Endothelial cell of umbilical vein (primary cell): ENCODE data around the gene ZNF598. TPM values are rescaled to one million over a fixed set of nuclear protein-coding genes. Genes with fewer than 3 reads are reported as not detected.
A peak's percentile ranks its signal among the peaks of the same experiment; 100 is the strongest.

Experiments
- Bru-seq: library from RNA; stranded (reverse); fragments of 400-500 nt; gene quantifications from one replicate; lab custom pipeline; 2021; lab: Mats Ljungman, UMichigan
- BruChase-seq, 2 experiments: library from RNA; stranded (reverse); fragments of 400-500 nt; gene quantifications; one replicate each; lab custom pipeline; 2021; lab: Mats Ljungman, UMichigan
- BruUV-seq: library from RNA; stranded (reverse); fragments of 400-500 nt; replicated peaks from 2 replicates; lab custom pipeline; 2021; lab: Mats Ljungman, UMichigan
- CTCF ChIA-PET: fragments of 300-600, 350-600 bp; sonication (Branson Sonifier 250); formaldehyde crosslinking; loops from one replicate; lab custom pipeline; 2021; ENCODE audit warnings: antibody characterized with exemption, inconsistent platforms; lab: Charles Lee
- POLR2A ChIA-PET: fragments of 300-600, 350-600 bp; sonication (Branson Sonifier 250); formaldehyde crosslinking; loops from one replicate; lab custom pipeline; 2021; ENCODE audit warnings: antibody characterized with exemption, inconsistent platforms; lab: Charles Lee
- DNase-seq: peaks from one replicate; pipeline ENCODE4 v3.0.0-alpha.2; 2011; ENCODE audit warnings: low read depth, low spot score
- FAIRE-seq: peaks from 2 replicates; lab custom pipeline; 2011; peaks lifted over from hg19 to GRCh38; lab: Jason Lieb, UNC
- H2AFZ ChIP-seq: 2 replicates; pipeline ENCODE4 v1.6.0; 2012; ENCODE audit warnings: low read depth, low read length, control low read depth, inconsistent platforms
- H3K27ac ChIP-seq: 2 replicates; pipeline ENCODE4 v1.5.1; 2011; ENCODE audit warnings: low read depth, mild to moderate bottlenecking, control low read depth, low read length, moderate library complexity; ENCODE audit not compliant: insufficient read depth
- H3K27me3 ChIP-seq, 2 experiments: 2 replicates each; pipeline versions ENCODE4 v1.6.0 to v1.6.1; 2011; ENCODE audit warnings: low read length in 2 of 2, mixed read lengths in 1 of 2; ENCODE audit not compliant: control insufficient read depth in 2 of 2, insufficient read depth in 2 of 2
- H3K36me3 ChIP-seq, 2 experiments: 2 replicates in 1 of 2; 3 replicates in 1 of 2; pipeline ENCODE4 v1.5.1; 2011; ENCODE audit warnings: low read length in 2 of 2, mild to moderate bottlenecking in 1 of 2, moderate library complexity in 1 of 2; ENCODE audit not compliant: control insufficient read depth in 2 of 2, insufficient read depth in 2 of 2; ENCODE audit errors: extremely low read depth in 1 of 2
- H3K4me1 ChIP-seq: 3 replicates; pipeline ENCODE4 v1.5.1; 2011; ENCODE audit warnings: mild to moderate bottlenecking, low read length; ENCODE audit not compliant: control insufficient read depth, insufficient read depth; ENCODE audit errors: extremely low read depth
- H3K4me2 ChIP-seq: 2 replicates; pipeline ENCODE4 v1.6.1; 2011; ENCODE audit warnings: low read length, control low read depth, mixed read lengths; ENCODE audit not compliant: insufficient read depth
- H3K4me3 ChIP-seq, 3 experiments: fragments of 200-600 bp in 1 of 3; sonication (generic), shearing (Covaris generic) in 1 of 3; replicated peaks in 1 of 3; 2 replicates each; pipeline ENCODE4 v1.5.1; 2011 to 2016; ENCODE audit warnings: control low read depth in 3 of 3, low read length in 3 of 3, mild to moderate bottlenecking in 2 of 3, inconsistent platforms in 1 of 3, low read depth in 1 of 3, moderate library complexity in 1 of 3; ENCODE audit not compliant: insufficient read depth in 1 of 3
- H3K79me2 ChIP-seq: 2 replicates; pipeline ENCODE4 v1.6.0; 2012; ENCODE audit warnings: low read length, inconsistent platforms; ENCODE audit not compliant: control insufficient read depth, insufficient read depth
- H3K9ac ChIP-seq: replicated peaks from 2 replicates; pipeline ENCODE3; 2011; ENCODE audit warnings: low read length, control low read depth; ENCODE audit not compliant: insufficient read depth; ENCODE audit errors: extremely low read depth
- H3K9me1 ChIP-seq: replicated peaks from 3 replicates; pipeline ENCODE4 v1.6.0; 2011; ENCODE audit warnings: mild to moderate bottlenecking, low read length; ENCODE audit not compliant: control insufficient read depth, insufficient read depth; ENCODE audit errors: extremely low read depth
- H3K9me3 ChIP-seq: replicated peaks from 2 replicates; pipeline ENCODE4 v1.5.1; 2012; ENCODE audit warnings: low read length, inconsistent platforms; ENCODE audit not compliant: control insufficient read depth, insufficient read depth
- H4K20me1 ChIP-seq: replicated peaks from 2 replicates; pipeline ENCODE3; 2011; ENCODE audit warnings: mild to moderate bottlenecking, low read length; ENCODE audit not compliant: control insufficient read depth, insufficient read depth; ENCODE audit errors: extremely low read depth
- EZH2 ChIP-seq: IDR thresholded peaks from 2 replicates; pipeline ENCODE4 v1.6.1; 2012; ENCODE audit warnings: borderline replicate concordance, low read depth, mild to moderate bottlenecking, moderate library complexity, low read length, inconsistent platforms; ENCODE audit not compliant: severe bottlenecking
- FOS ChIP-seq: IDR thresholded peaks from 2 replicates; pipeline ENCODE4 v1.6.1; 2011; ENCODE audit warnings: mild to moderate bottlenecking, low read length, moderate library complexity, borderline replicate concordance; ENCODE audit not compliant: insufficient read depth
- GATA2 ChIP-seq: IDR thresholded peaks from 2 replicates; pipeline ENCODE4 v1.7.0; 2011; ENCODE audit warnings: low read depth, mild to moderate bottlenecking, moderate library complexity, mixed read lengths, low read length; ENCODE audit not compliant: insufficient read length, insufficient read depth
- JUN ChIP-seq: IDR thresholded peaks from 2 replicates; pipeline ENCODE4 v1.6.1; 2011; ENCODE audit warnings: borderline replicate concordance, low read depth; ENCODE audit not compliant: insufficient read length, insufficient read depth
- MYC ChIP-seq: IDR thresholded peaks from one replicate; pipeline ENCODE4 v1.6.1; 2011; ENCODE audit warnings: mild to moderate bottlenecking, low read depth, low read length
- POLR2A ChIP-seq: IDR thresholded peaks from 2 replicates; pipeline ENCODE4 v1.6.1; 2012; ENCODE audit warnings: low read depth, mild to moderate bottlenecking, control low read depth, low read length
- POLR2AphosphoS5 ChIP-seq: IDR thresholded peaks from 2 replicates; pipeline ENCODE4 v1.6.1; 2012; ENCODE audit warnings: low read depth, mild to moderate bottlenecking, control low read depth, low read length, moderate library complexity; ENCODE audit not compliant: insufficient read depth
- dilution Hi-C: fragments of 300-500 bp; cut with MboI; formaldehyde crosslinking; loops from one replicate; pipeline ENCODE4 v1.15.0; 2019; ENCODE audit warnings: low sequenced_read_pairs; ENCODE audit not compliant: extremely low pct_ligation_motif_present
- intact Hi-C: fragments of 100-400 bp; cut with micrococcal nuclease; formaldehyde crosslinking; loops from one replicate; pipeline ENCODE4 v1.10.0; 2022
- long read RNA-seq: library from polyadenylated mRNA; stranded (forward); transcript quantifications from one replicate; pipeline ENCODE4 v2.0.0, GENCODE V29; 2021
- polyA minus RNA-seq, 3 experiments: library from RNA; depleted of rRNA, polyadenylated mRNA; stranded (reverse); fragments of >200 nt; gene quantifications; 1 replicate in 1 of 3; 2 replicates in 2 of 3; pipeline ENCODE4 v1.2.3, GENCODE V29; 2011
- polyA plus RNA-seq, 4 experiments: library from polyadenylated mRNA; depleted of rRNA in 3 of 4; stranded (reverse) in 3 of 4; unstranded in 1 of 4; fragments of >200 nt; gene quantifications; 2 replicates each; pipeline versions ENCODE4 v1.2.1 to v1.2.3, GENCODE V29; 2011 to 2012; ENCODE audit warnings: missing spikeins in 1 of 4
- total RNA-seq: library from RNA; stranded (reverse); gene quantifications from 2 replicates; pipeline ENCODE4 v1.2.3, GENCODE V29; 2021
- TF ChIP-seq, protein P1 (sequence below): IDR thresholded peaks from 2 replicates; pipeline ENCODE4 v1.6.1; 2011; ENCODE audit not compliant: insufficient read depth, insufficient read length
- TF ChIP-seq, protein P2 (sequence below), 2 donors: IDR thresholded peaks; 1 replicate in 1 of 2; 2 replicates in 1 of 2; pipeline ENCODE4 v1.5.1; 2011; ENCODE audit warnings: low read length in 2 of 2, mild to moderate bottlenecking in 2 of 2, moderate library complexity in 2 of 2, control low read depth in 1 of 2, inconsistent platforms in 1 of 2, low read depth in 1 of 2; ENCODE audit not compliant: insufficient read depth in 1 of 2; ENCODE audit errors: extremely low read depth in 1 of 2

The ZNF598 gene
- total RNA-seq (60.5 and 67.0 TPM in 2 replicates), polyA plus RNA-seq (43.3 TPM in 2 replicates), polyA minus RNA-seq (14.8 and 20.7 TPM in 2 replicates), Bru-seq, nascent RNA (percentile 62 among the genes with signal in this experiment), BruChase-seq, experiment 1, labeled RNA remaining after a 6-hour chase (percentile 79 among the genes with signal in this experiment), BruChase-seq, experiment 2, labeled RNA remaining after a 2-hour chase (percentile 76 among the genes with signal in this experiment)
- polyA plus RNA-seq (2011; cell fraction: cytosol; rRNA removed): 32.2 and 43.0 TPM in 2 replicates
- 96.3 and 100.0 TPM in 2 replicates for polyA plus RNA-seq (2011; cell fraction: nucleus; rRNA removed)
- polyA plus RNA-seq (2012): 25.3 and 32.2 TPM in 2 replicates
- 70.3 TPM for polyA minus RNA-seq (2011; cell fraction: cytosol; rRNA and poly(A)+ RNA removed)
- 13.4 and 28.0 TPM in 2 replicates for polyA minus RNA-seq (2011; cell fraction: nucleus; rRNA and poly(A)+ RNA removed)
- long read RNA-seq, partial matches to known transcripts: 7 of 30 reads
- long read RNA-seq, other reads (novel, unspliced or antisense): 18 of 30 reads

DNA sequence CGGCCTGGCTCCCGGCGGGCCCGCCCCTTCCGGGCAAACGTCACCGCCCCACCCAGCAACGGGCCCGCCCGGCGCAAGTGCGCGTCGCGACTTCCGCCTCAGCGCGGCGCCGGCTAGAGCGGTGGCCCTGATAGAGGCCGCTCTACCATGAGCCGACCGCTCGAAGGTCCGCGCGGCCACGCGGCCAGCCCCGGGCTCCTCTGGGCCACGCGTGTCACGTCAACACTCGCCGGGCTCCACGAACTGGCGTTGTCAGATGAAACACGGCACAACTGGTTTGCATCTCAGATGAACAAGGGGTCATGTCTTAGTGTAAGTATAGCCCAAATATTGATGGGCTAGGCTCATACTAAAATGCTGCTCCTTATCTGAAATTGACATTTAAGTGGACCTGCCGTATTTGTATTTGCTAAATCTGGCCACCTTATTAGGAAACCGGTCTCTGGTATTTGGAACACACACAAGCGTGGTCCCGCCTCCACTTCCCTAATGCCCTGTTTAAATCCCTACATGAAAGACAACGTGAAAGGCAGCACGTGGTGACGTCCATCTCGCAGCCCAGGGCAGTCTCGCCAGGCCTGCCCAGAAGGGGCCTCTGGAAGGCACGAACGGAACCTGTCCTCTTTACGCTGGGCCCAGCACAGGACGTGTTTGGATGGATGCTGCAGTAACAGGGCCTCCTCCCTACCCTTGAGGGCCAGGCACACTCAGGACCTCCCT is at the start of gene ZNF598:
TSS of gene ZNF598 (minus strand) at position 31 of the 720 bp plus-strand sequence.
- Histone ChIP-seq H3K9me3 (no peaks in the 10 kb centered on the region), H4K20me1 (no peaks in the 10 kb centered on the region), H3K4me3 (peak within 1 kb of the TSS; percentile 72 to 85 (median 76)), H3K27ac (peak within 1 kb of the TSS; percentile 86), H3K79me2 (peaks cover 48% of the 10 kb centered on the region), H3K27me3 (no peaks in the 10 kb centered on the region), H3K9me1 (no peaks in the 10 kb centered on the region), H3K4me1 (peaks cover 41% of the 10 kb centered on the region), H2AFZ (peak within 1 kb of the TSS; percentile 45), H3K4me2 (peak within 1 kb of the TSS; percentile 92), H3K36me3 (no peaks in the 10 kb centered on the region), H3K9ac (peak within 1 kb of the TSS; percentile 93)
- TSS peak; percentile 95 for BruUV-seq
- CTCF ChIA-PET: interaction anchor here (2.7 kb wide), 1 partner anchor 131 kb away, joined by 28 read pairs; no protein-coding TSS in a partner anchor
- POLR2A ChIA-PET: no interaction called here
- intact Hi-C loops (loop anchor here (2.0 kb wide), 1 partner anchor 45 kb away; the partner anchor contains the start of gene RPS2), dilution Hi-C loops (no loop called here)
- peak; percentile 92 for FAIRE-seq
- TF ChIP-seq EZH2: no peak
- TF ChIP-seq, protein P1, sequence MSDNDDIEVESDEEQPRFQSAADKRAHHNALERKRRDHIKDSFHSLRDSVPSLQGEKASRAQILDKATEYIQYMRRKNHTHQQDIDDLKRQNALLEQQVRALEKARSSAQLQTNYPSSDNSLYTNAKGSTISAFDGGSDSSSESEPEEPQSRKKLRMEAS: peak; percentile 89
- TF ChIP-seq POLR2AphosphoS5: peak; percentile 96
- peak; percentile 86 for TF ChIP-seq MYC
- no peak for TF ChIP-seq JUN
- TF ChIP-seq FOS: no peak
- TF ChIP-seq POLR2A: peak; percentile 94
- TF ChIP-seq GATA2: no peak
- TF ChIP-seq, protein P2, sequence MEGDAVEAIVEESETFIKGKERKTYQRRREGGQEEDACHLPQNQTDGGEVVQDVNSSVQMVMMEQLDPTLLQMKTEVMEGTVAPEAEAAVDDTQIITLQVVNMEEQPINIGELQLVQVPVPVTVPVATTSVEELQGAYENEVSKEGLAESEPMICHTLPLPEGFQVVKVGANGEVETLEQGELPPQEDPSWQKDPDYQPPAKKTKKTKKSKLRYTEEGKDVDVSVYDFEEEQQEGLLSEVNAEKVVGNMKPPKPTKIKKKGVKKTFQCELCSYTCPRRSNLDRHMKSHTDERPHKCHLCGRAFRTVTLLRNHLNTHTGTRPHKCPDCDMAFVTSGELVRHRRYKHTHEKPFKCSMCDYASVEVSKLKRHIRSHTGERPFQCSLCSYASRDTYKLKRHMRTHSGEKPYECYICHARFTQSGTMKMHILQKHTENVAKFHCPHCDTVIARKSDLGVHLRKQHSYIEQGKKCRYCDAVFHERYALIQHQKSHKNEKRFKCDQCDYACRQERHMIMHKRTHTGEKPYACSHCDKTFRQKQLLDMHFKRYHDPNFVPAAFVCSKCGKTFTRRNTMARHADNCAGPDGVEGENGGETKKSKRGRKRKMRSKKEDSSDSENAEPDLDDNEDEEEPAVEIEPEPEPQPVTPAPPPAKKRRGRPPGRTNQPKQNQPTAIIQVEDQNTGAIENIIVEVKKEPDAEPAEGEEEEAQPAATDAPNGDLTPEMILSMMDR (IDR thresholded peaks at IDR 0.05; ENCODE audit: extremely low read depth in 1 of 2, insufficient read depth in 1 of 2, low read depth in 1 of 2, low read length in 2 of 2): no peak
- DNase-seq: peak; percentile 72
